Measurements from ENCODE around the gene MPL. TPM values are rescaled to one million over a fixed set of nuclear protein-coding genes. Genes with fewer than 3 reads are reported as not detected.
A peak's percentile ranks its signal among the peaks of the same experiment; 100 is the strongest.

Gene MPL
- total RNA-seq, 1 donor from 2014 or later = not detected

DNA sequence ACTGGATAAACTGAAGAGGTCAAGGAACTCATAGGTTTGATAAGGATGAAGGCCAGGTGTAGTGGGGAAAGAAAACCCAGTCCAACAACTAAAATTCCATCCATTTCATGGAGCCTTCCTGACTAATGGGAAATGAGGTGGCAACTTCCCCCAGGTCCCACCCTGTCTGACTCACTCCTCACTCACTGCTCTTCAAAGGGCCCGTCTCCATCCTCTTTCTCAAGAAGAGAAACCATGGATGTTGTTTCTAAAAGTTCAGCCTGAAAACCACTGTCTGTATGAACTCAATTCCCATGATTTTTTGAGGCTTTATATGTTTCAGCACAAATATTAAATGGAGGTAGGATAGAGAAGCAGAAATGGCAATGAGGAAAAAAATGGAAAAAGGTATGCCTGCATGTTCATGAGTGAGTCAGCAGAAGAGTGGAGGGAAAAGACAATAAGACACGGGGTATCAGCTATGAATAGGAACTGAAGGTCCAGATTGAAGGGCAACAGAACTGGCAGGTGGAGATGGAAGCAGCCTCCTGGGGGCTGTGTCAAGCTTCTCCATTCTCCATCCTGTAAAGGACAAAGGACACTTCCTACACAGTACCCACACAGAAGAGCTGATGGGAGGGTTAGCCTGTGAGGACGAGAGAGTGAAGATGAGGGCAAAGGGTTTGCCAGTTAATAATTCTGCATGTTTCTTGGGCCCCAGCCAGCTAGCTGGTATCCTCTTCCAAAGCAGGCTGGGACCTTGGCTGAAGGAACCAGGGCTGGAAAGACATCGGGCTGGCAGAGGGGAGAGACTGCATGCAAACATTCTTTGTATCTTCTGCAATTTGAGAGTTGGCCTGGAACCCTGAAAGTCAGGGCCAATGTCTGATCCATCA is 35.7 kb downstream of the MPL start:
- Mint-ChIP-seq H3K27ac (no peak overlapping the region), H3K4me3 (no peak overlapping the region), H3K9me3 (no peaks in the 10 kb centered on the region), H3K36me3 (ENCODE audit: low read depth) (peaks cover 20% of the 10 kb centered on the region), H3K4me1 (peaks cover 9% of the 10 kb centered on the region), H3K27me3 (no peaks in the 10 kb centered on the region)
- no peak for DNase-seq
- intact Hi-C loops (cut with micrococcal nuclease) = no loop called here

DNA sequence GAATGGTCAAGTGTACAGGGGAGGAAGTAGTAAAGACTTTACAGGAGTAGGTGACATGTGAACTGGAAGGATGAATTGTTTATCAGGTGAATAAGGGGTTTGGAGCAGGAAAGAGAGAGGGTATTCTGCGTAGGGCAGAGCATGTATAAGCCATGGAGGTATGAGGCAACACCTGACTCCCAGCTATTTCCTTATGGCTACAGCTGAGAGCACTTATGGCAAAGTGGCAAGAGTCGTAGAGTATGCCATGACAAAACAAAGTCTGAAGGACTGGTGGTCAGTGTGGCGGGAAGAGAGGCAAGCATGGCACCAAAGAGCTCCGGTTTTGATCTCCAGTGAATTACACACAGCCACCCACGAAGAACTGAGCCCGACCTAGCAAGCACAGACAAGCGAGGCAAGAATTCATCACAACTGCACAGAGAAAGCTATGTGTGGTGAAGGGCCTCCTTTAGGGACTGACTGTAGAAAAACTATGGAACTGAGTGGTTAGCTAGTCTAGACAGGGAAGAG is 39.2 kb downstream of the MPL start:
- Mint-ChIP-seq H3K9me3 (no peaks in the 10 kb centered on the region), H3K4me3 (no peak overlapping the region), H3K27me3 (no peaks in the 10 kb centered on the region), H3K4me1 (peaks cover 4% of the 10 kb centered on the region), H3K27ac (no peak overlapping the region), H3K36me3 (ENCODE audit: low read depth) (peaks cover 31% of the 10 kb centered on the region)
- intact Hi-C loops (cut with micrococcal nuclease) = no loop called here
- DNase-seq = no peak

DNA sequence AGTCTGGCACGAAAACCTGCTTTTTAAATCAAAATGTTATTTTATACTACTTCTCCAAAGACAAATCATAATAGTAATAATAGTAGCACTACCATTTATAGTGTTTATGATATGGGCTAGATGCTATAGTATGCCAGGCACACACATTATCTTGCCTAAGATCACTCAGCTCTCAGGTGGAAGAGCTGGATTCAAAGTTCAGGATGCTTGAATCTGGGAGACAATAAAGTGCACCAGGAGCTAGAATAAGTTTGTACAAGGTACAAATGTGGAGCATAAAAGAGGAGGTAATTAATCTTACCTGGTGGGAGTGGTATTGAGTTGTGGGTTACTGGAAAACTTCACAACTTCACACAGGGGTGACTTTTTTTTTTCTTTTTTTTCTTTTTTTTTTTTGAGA is 40.2 kb downstream of the MPL start:
- Mint-ChIP-seq H3K36me3 (ENCODE audit: low read depth) (peaks cover 36% of the 10 kb centered on the region), H3K4me3 (no peak overlapping the region), H3K4me1 (peaks cover 6% of the 10 kb centered on the region), H3K9me3 (no peaks in the 10 kb centered on the region), H3K27me3 (no peaks in the 10 kb centered on the region), H3K27ac (no peak overlapping the region)
- no peak for DNase-seq
- intact Hi-C loops (cut with micrococcal nuclease) = no loop called here

DNA sequence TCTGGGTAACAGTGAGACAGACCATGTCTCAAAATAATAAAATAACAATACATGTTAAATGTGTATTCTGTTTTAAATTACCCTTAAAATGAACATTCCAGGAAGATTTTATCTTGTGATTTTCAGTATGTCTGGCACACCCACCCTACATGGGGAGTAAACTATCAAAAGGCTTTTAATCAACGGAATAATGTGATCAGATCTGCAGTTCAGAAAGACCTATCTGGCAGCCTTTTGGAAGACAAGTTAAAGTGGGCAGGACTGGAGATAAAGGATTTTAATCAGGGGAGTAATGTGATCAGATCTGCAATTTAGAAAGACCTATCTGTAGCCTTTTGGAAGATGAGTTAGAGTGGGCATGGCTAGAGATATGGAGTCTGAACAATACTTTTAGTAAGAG is 41.9 kb downstream of the MPL start:
- Mint-ChIP-seq H3K36me3 (ENCODE audit: low read depth) (peaks cover 50% of the 10 kb centered on the region), H3K27me3 (no peaks in the 10 kb centered on the region), H3K4me3 (no peak overlapping the region), H3K27ac (no peak overlapping the region), H3K9me3 (no peaks in the 10 kb centered on the region), H3K4me1 (peaks cover 6% of the 10 kb centered on the region)
- intact Hi-C loops (cut with micrococcal nuclease) = no loop called here
- DNase-seq = no peak

DNA sequence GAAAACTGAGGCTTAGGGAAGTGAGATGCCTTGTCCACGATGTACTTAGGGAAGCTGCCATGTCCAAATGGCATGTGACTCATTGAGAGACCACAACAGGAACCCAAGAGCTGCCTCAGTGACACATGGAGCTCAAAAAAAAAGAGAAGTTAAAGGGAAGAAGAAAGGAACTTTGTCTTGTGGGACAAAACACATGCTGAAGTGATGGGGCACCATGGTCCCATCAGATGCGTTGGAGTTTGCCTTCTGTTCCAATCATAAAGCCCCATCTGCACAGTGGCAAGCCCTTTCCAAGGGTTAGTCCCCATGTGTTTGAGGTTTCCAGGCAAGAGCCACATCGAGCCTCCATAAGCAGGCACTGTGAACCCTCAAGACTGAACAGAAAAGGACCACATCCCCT is 44.0 kb downstream of the MPL start:
- Mint-ChIP-seq H3K27me3 (no peaks in the 10 kb centered on the region), H3K4me1 (peaks cover 9% of the 10 kb centered on the region), H3K27ac (no peak overlapping the region), H3K9me3 (no peaks in the 10 kb centered on the region), H3K4me3 (no peak overlapping the region), H3K36me3 (ENCODE audit: low read depth) (peaks cover 61% of the 10 kb centered on the region)
- intact Hi-C loops (cut with micrococcal nuclease) = no loop called here
- DNase-seq = no peak

DNA sequence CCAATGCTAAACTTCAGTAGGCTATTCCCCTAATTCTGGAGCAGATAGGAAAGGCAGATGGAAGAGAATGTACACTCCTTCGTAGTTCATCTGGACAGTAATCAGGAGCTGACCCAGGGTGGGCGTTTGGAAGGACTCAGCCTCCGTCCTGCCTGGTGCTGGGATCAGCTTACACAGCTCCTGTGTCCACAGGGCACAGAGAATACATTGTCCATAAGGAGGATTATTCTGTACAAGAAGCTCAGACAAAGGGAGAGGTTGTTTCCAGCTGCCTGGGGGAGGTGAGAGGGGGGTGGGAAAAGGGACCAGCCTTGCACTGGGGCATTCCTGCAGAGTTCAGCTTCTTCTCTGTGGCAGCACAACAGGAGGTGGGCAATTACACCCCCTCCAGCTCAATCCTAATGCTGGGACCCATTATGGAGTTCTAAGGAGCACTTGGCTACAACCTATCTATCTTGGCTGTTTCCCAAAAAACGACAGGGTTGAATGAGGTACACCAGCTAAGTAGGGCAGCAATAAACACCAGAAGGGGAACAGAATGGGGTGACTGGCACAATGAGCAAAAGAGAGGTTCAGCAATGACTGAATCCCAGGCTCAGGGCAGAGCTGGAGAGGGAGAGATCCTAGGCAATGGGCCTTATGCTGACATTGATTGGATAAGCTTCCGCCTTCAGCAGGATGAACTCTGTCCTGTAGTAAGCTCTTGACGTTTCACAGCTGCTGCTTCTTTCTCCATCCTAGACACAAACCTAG is 44.6 kb downstream of the MPL start:
- no peaks in the 10 kb centered on the region for H3K27me3 Mint-ChIP-seq
- no peak overlapping the region for H3K27ac Mint-ChIP-seq
- intact Hi-C loops (cut with micrococcal nuclease) = no loop called here
- H3K4me1 Mint-ChIP-seq = peaks cover 11% of the 10 kb centered on the region
- no peaks in the 10 kb centered on the region for H3K9me3 Mint-ChIP-seq
- no peak overlapping the region for H3K4me3 Mint-ChIP-seq
- peaks cover 63% of the 10 kb centered on the region for H3K36me3 Mint-ChIP-seq (ENCODE audit: low read depth)
- no peak for DNase-seq

DNA sequence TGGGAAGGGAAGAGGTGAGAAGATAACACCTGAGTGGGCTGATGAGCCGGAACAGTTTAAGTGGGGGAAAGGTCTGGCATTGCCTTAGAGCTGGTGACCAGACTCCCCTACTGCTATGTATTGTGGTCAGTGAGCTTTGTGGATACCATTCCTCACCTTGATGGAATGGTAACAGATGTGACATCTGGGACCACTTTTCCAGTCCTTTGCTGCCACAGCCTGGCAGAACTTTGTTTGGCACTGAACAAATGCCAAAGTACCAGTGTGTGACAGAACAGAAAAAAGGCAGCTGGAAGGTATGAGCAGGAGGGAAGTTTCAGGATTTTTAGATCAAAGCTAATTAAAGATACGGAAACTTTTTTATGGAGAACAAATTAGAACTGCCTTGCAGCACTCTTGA is 45.8 kb downstream of the MPL start:
- Mint-ChIP-seq H3K9me3 (no peaks in the 10 kb centered on the region), H3K27me3 (no peaks in the 10 kb centered on the region), H3K36me3 (ENCODE audit: low read depth) (peaks cover 62% of the 10 kb centered on the region), H3K4me3 (no peak overlapping the region), H3K27ac (no peak overlapping the region), H3K4me1 (peaks cover 17% of the 10 kb centered on the region)
- no peak for DNase-seq
- intact Hi-C loops (cut with micrococcal nuclease) = no loop called here

DNA sequence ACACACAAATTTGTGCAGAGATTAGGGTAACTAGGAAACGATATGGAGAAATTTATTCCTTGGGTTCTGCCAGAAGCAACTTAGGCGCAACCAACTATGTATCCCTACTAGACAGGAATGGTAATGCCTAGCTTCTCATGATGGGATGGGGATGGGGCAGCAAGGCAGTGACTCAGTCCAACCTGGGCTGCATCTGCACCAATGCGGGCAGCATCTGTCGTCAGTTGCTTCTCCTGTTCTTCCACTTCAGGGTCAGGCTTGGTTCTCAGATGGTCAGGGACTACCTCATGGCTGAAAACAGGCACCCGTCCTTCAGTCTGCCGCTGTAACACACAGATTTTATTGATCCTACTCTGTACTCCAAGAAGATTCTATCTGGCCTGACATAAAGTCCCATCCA is 49.1 kb downstream of the MPL start:
- H3K9me3 Mint-ChIP-seq = no peaks in the 10 kb centered on the region
- intact Hi-C loops (cut with micrococcal nuclease) = no loop called here
- peaks cover 50% of the 10 kb centered on the region for H3K36me3 Mint-ChIP-seq (ENCODE audit: low read depth)
- no peak overlapping the region for H3K4me3 Mint-ChIP-seq
- H3K4me1 Mint-ChIP-seq = peaks cover 35% of the 10 kb centered on the region
- no peaks in the 10 kb centered on the region for H3K27me3 Mint-ChIP-seq
- no peak overlapping the region for H3K27ac Mint-ChIP-seq
- no peak for DNase-seq

DNA sequence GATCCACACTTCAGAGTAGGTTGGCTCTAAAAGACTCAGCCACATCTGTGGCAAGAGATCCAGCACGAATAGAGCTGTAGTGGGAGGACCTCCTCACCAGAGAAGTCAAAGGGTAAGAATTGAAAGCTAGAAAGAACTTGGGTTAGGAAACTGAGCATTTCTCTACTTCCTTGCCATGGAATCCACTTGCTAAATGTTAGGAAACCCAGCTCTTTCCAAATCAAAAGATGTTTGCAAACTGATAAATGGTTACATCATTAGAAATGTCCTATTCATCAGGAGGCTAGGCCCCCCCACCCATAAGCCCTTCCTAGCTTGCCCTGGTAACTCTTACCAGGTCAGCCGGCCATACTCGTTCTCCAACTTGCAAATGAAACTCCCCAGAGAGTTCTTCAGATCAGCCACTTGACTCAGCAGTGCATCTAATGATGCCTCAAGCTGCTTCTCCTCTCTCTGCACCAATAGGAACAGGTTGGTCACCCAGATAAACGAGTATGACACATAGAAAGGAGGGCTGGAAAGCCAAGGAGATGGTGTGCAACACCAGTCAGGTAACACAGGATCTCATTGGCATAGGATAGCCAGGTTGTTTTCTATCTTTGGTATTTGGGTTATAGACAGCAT is 50.5 kb downstream of the MPL start:
- peak overlapping the region; percentile 99 for H3K4me3 Mint-ChIP-seq
- no peaks in the 10 kb centered on the region for H3K9me3 Mint-ChIP-seq
- peaks cover 48% of the 10 kb centered on the region for H3K36me3 Mint-ChIP-seq (ENCODE audit: low read depth)
- DNase-seq = no peak
- no peaks in the 10 kb centered on the region for H3K27me3 Mint-ChIP-seq
- H3K27ac Mint-ChIP-seq = peak overlapping the region; percentile 95
- peaks cover 39% of the 10 kb centered on the region for H3K4me1 Mint-ChIP-seq
- intact Hi-C loops (cut with micrococcal nuclease) = loop anchor here (2.0 kb wide), 1 partner anchor 29 kb away; the partner anchor contains the start of gene CDC20

DNA sequence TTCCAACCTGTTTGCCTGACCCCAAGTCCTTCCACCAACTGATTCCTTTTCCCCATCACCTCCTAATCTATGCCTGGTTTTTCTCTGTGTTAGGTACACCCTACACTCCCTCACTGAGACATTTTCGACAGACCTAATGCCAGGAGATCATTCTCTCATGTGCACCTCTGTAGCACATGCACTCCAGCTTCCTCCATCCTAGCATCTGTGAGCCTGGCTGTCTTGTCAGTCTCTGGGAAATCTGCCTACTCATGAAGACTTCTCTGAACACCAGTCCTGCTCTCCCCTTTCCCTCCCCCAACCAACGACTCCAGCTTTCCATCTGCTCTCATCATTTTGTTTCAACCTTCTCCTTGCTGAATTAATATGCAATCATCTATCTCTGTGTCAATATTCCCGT is 51.0 kb downstream of the MPL start:
- peak; percentile 56 for DNase-seq
- Mint-ChIP-seq H3K9me3 (no peaks in the 10 kb centered on the region), H3K27ac (peak overlapping the region; percentile 95), H3K36me3 (ENCODE audit: low read depth) (peaks cover 46% of the 10 kb centered on the region), H3K4me1 (peaks cover 40% of the 10 kb centered on the region), H3K4me3 (peak overlapping the region; percentile 99), H3K27me3 (no peaks in the 10 kb centered on the region)
- intact Hi-C loops (cut with micrococcal nuclease) = loop anchor here (1.0 to 2.0 kb wide), 4 partner anchors 20 to 542 kb away; partner anchors contain the start of genes CDC20, CFAP57, EBNA1BP2 and ELOVL1

DNA sequence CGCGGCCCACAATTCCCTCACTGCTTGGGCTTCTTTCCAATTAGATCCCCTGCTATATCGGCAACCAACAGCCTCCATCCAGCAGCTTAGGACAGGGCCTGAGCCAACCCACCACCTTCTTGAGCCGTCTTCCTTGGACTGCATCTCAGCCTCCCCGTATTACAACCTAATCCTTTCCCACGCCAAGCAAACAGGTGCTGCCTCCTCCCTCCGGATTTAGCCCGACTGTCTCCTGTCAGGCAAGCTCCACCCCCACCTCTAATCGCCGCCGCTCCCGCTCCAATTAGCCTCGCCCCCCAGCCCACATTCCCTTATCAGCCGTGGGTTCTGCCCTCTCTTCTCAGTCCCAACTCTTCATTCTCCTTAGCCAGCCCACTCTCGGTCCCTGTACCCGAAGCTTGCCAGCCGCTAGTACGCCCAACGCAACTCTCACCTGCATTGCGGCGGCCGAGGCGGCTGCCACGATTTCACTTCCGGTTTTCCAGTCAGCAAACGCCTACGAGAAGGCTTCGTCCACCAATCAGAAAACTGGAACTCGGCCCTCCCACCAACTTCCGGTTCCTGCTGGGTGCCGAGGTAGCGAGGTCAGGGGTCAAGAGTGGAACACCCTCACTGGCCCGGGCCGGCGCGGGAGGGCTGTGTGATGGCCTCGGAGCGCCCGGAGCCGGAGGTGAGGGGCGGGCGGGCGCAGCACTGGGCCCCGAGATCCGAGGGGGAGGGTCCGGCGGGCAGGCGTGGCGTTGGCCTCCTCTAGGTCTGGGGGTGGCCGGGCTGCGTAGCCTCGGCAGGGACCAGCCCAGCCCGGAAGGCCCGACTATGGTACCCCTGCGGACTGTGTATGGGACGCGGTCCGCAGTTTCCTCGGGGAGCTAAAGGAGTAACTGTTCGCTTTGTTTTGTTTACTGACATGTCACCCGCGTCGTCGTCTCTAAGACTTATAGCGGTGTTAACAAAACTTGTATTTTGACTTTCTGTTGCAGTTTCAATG is 52.0 kb downstream of the MPL start, which contains the start of the genes MED8 and SZT2:
MED8 (minus strand) TSS at position 475 of the 988 bp plus-strand sequence; CDS start at position 439, 36 bp downstream.
SZT2 (plus strand) TSS at position 574 of the 988 bp plus-strand sequence; CDS start at position 644, 70 bp downstream.
- DNase-seq = peak; percentile 99
- intact Hi-C loops (cut with micrococcal nuclease) = loop anchor here (1.0 to 2.0 kb wide), 4 partner anchors 21 to 543 kb away; partner anchors contain the start of genes CDC20, CFAP57, EBNA1BP2 and ELOVL1
- H3K27me3 Mint-ChIP-seq = no peaks in the 10 kb centered on the region
- no peaks in the 10 kb centered on the region for H3K9me3 Mint-ChIP-seq
- peak within 1 kb of the TSS; percentile 99 for H3K4me3 Mint-ChIP-seq
- peak within 1 kb of the TSS; percentile 95 for H3K27ac Mint-ChIP-seq
- peaks cover 37% of the 10 kb centered on the region for H3K36me3 Mint-ChIP-seq (ENCODE audit: low read depth)
- peaks cover 40% of the 10 kb centered on the region for H3K4me1 Mint-ChIP-seq

DNA sequence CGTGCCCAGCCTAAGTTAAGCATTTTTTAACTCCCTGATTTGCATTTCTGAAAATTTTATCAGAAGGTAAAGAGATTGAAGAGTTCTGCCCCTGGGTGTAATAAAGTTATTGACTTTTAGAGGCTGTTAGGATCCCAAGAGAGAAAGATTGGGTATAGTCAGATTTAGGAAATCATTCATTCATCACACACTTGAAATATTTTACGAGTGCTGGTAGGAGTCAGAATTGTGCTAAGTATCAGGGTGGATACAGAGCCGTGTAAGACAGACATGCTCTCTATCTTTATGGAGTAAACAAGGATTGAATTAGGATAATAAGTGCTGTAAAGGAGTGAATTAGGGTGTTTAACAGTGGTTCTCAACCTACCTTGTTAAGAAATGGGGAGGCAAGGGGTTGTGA is 55.1 kb downstream of the MPL start:
- peaks cover 18% of the 10 kb centered on the region for H3K36me3 Mint-ChIP-seq (ENCODE audit: low read depth)

More for the DNA sequence above, 55.1 kb downstream of the MPL start:
- DNase-seq = no peak
- no peaks in the 10 kb centered on the region for H3K9me3 Mint-ChIP-seq
- peaks cover 31% of the 10 kb centered on the region for H3K4me1 Mint-ChIP-seq
- H3K27ac Mint-ChIP-seq = no peak overlapping the region
- intact Hi-C loops (cut with micrococcal nuclease) = no loop called here
- no peaks in the 10 kb centered on the region for H3K27me3 Mint-ChIP-seq
- peak overlapping the region; percentile 16 for H3K4me3 Mint-ChIP-seq

Data from activated CD4-positive, alpha-beta T cell treated with anti-CD3 and anti-CD28 coated beads, Interleukin-2, amount 10 ng/mL, durations not matched to agents 24 days and 14 days (primary cell).